Kidney epithelial cell (primary cell): ENCODE data around the gene KCNQ4. TPM values are rescaled to one million over a fixed set of nuclear protein-coding genes. Genes with fewer than 3 reads are reported as not detected.

Source experiments
- DNase-seq: peaks from one replicate; pipeline ENCODE4 v3.0.0-alpha.2; 2010; ENCODE audit warnings: low read depth
- H3K27me3 ChIP-seq: 2 replicates; pipeline ENCODE4 v1.6.0; 2011; ENCODE audit warnings: low read length; ENCODE audit not compliant: control insufficient read depth, insufficient read depth
- H3K36me3 ChIP-seq: 2 replicates; pipeline ENCODE4 v1.5.1; 2011; ENCODE audit warnings: low read length; ENCODE audit not compliant: control insufficient read depth, insufficient read depth
- H3K4me3 ChIP-seq: 2 replicates; pipeline ENCODE4 v1.5.1; 2011; ENCODE audit warnings: low read depth, mild to moderate bottlenecking, control low read depth, low read length
- CTCF ChIP-seq: IDR thresholded peaks from 2 replicates; pipeline ENCODE4 v1.5.1; 2011; ENCODE audit warnings: mild to moderate bottlenecking, moderate library complexity, low read length, control low read depth, inconsistent platforms; ENCODE audit not compliant: insufficient read depth, poor library complexity, severe bottlenecking
- total RNA-seq: library from RNA; depleted of rRNA; stranded (reverse); fragments of >200 nt; gene quantifications from 2 replicates; pipeline ENCODE4 v1.2.3, GENCODE V29; 2015

The KCNQ4 gene
- total RNA-seq, 1 donor from 2014 or later, result 2.8 TPM

GRCh38 chr1:40784771-40785151 lies 1.2 kb downstream of the KCNQ4 start:
- no peak for DNase-seq

DNA sequence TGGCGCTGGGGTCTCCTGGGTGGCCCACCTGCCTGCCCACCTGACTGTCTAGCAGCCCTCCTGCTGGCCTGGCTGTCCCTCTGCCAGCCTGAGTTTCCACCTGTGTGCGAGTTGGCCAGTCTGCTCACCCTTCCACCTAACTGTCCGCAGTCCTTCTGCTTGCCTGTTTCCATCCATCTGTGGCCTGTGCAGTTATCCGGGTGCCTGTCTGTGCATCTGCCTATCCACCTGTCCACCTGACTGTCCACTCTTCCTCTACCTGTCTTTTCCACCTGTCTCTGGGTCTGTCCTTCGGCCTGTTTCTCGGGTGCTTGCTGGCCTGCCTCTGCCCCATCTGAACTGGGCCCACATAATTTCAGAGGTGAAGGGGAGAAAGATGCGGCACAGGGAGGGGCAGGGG lies 1.9 kb downstream of the KCNQ4 start:
- DNase-seq, result no peak
- no peak for TF ChIP-seq CTCF
- no peak overlapping the region for H3K4me3 ChIP-seq
- H3K36me3 ChIP-seq, result no peaks in the 10 kb centered on the region
- peaks cover 4% of the 10 kb centered on the region for H3K27me3 ChIP-seq

More at GRCh38 chr1:40784771-40785151, 1.2 kb downstream of the KCNQ4 start:
- TF ChIP-seq CTCF, result no peak
- H3K27me3 ChIP-seq, result peaks cover 4% of the 10 kb centered on the region
- H3K4me3 ChIP-seq, result no peak overlapping the region
- H3K36me3 ChIP-seq, result no peaks in the 10 kb centered on the region

- no peak overlapping the region for H3K4me3 ChIP-seq
Measured at GRCh38 chr1:40786171-40786994, 2.8 kb downstream of the KCNQ4 start.

DNA sequence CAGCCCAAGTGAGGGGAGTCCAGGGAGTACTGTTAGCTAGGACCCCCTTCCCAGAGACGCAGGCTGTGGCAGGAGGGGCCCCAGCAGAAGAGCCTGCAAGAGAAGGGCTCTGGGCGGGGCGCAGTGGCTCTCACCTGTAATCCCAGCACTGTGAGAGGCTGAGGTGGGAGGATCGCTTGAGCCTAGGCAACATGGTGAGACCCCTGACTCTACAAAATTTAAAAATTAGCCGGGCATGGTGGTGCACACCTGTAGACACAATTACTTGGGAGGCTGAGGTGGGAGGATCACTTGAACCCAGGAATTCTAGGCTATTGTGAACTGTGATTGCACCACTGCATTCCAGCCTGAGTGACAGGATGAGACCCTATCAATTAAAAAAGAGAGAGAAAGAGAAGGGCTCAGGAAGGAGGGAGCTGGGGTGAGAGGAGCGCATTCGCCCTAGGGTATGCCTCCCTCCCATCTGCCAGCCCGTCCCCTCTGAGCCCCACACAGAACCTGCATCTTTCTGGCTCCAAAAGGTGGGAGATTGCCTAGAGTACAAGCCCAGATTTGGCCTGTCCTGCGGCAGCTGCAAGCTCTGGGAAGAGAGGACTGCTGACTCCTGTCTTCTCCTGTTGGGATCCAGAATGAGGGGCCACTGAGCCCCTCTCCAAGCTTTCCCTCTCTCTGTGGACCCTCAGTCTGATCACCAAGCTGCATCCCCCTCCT lies 3.6 kb downstream of the KCNQ4 start:
- DNase-seq, result no peak
- no peak overlapping the region for H3K4me3 ChIP-seq
- no peaks in the 10 kb centered on the region for H3K36me3 ChIP-seq
- no peak for TF ChIP-seq CTCF
- H3K27me3 ChIP-seq, result peaks cover 4% of the 10 kb centered on the region

More at GRCh38 chr1:40786171-40786994, 2.8 kb downstream of the KCNQ4 start:
- no peaks in the 10 kb centered on the region for H3K36me3 ChIP-seq
- DNase-seq, result no peak
- TF ChIP-seq CTCF, result no peak
- peaks cover 4% of the 10 kb centered on the region for H3K27me3 ChIP-seq

DNA sequence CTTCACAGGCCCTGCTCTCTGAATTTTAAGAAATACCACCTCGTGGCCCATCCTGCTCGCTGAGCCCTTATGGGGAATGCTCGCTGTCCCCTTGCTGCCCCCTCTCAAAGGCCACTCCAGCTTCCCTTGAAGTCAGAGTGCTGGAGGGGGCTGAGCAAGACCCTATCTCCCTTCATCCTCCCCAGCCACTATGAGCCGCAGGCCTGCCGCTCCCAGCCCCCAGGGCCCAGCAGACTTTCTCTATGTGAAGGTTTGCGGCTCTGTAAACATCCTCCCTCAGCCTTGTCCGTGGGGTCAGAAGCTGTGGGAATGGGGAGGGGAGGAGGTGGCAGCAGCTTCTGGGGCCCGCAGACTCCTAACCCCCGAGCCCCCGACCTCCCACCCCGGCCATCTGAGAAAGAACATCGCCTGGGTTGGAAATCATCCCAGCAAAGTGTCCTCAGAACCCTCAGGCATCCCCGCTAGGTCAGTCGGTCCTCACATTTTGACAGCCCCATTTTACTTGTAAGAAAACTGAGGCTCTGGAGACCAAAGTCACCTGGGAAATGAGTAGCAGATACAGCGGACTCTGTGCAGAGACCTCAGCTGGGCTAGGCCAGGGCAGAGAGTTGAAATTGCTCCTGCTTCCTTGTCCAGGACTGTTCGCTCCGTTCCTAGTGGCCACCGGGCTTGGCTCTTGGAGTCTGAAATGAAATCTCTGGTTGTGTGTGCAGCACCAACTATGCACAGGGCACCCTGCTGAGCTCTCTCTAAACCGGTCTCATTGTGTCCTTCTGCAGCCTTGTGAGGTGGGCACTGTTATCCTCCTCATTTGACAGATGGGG lies 4.4 kb downstream of the KCNQ4 start:
- H3K4me3 ChIP-seq, result no peak overlapping the region
- no peak for TF ChIP-seq CTCF
- peaks cover 4% of the 10 kb centered on the region for H3K27me3 ChIP-seq
- H3K36me3 ChIP-seq, result no peaks in the 10 kb centered on the region
- DNase-seq, result no peak
